GM19351 (cell line): ENCODE data around the gene RAB40B.

Source experiments
- ATAC-seq: cut with Tn5 transposase; IDR thresholded peaks from one replicate; pipeline ENCODE4 v1.9.1; 2021; ENCODE audit warnings: mild to moderate bottlenecking, moderate library complexity; ENCODE audit not compliant: unreplicated experiment

The RAB40B gene

GRCh38 chr17:82716203-82717010 is 17.9 kb upstream of the RAB40B start, which contains the start of gene FN3KRP:
TSS of gene FN3KRP (plus strand) at chr17:82716706. CDS start at chr17:82716756, 50 bp downstream.
- ATAC-seq: peak; percentile 74

GRCh38 chr17:82713071-82713723 is 14.7 kb upstream of the RAB40B start:
- ATAC-seq: no peak

- ATAC-seq: no peak
Measured at GRCh38 chr17:82710499-82711232, 12.2 kb upstream of the RAB40B start.

DNA sequence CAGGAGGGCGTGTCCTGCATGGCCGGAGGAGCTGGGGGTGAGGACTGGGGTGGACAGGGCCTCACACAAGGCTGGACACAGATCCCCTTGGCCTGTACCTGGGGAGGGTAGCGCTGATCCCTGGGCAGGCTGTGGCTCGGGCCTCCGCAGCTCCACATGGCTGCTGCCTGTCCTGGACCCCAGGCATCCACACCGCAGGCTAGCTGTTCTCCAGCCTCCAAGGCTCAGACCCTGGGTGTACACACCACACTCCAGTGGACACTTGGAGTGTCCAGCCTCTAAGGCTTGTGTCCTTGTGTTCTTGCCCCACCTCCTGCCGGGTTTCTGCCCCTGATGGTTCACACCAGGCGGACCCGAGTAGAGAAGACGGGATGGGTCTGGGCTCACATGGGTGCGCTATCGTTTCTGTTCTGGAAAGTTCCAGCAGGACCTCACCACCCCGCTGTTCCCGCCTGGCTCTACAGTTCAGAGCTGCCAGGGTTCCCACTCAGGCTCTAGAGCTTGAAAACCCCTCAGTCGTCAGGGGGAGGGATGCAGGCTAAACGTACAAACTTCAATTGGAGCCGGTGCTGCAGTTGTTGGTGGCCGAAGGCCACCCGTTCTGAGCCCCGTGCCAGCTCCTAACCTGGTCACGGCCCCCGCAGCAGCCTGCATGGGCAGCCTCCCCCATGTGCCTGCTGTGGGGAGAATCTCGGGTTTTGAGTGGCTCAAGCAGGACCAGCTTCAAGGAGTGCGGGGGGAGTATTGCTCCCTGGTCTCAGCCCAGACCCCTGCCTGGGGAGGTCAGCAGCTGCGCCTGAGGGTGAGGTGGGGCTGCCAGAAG is 11.4 kb upstream of the RAB40B start:
- ATAC-seq: no peak

DNA sequence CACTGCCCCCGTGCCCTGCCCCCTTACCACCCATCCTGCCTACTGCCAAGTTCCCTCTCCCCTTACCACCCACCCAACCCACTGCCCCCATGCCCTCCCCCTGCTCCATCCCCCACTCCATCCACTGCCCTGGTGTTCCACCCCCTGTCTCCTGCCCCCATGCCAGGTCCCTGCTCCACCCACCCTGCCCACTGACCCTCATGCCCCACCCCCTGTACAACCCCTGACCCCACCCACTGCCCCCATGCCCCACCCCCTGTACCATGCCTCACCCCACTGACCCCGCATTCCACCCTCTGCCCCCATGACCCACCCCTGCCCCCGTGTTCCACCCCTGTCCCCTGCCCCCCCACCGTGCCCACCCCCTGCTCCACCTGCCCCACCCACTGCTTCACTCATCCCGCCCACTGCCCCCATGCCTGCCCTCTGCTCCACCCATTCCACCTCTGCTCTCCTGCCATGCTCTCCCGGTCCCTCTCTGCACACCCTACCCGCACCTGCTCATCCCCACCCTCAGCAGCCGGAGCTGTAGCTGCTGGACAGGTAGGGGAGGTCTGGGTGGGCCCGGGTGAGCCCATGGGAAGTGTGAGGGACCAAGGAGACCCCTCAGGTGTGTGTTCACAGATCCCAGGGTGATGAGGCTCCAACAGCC is 10.7 kb upstream of the RAB40B start:
- no peak for ATAC-seq

DNA sequence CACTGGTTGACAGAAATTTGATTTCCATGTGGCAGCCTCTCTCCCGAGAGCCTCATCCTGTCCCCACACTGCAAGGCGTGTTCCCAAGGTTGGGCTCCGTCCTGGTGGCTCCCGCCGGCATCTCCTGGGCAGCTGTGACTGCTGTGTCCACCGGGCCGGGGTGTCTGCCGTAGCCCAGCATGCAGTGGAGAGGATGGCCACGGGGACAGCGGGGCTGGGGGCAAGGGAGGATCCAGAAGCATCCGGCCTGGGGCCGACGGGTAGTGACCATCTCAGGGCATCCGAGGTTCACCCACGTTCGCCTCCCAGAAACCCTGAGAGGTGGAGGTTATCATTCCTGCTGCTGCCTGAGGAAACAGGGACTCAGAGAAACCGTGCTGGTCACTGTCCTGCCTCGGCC is 7.3 kb upstream of the RAB40B start:
- no peak for ATAC-seq

GRCh38 chr17:82704886-82705285 is 6.4 kb upstream of the RAB40B start:
- ATAC-seq: no peak

- no peak for ATAC-seq
Measured at GRCh38 chr17:82703935-82704865, 5.7 kb upstream of the RAB40B start.

DNA sequence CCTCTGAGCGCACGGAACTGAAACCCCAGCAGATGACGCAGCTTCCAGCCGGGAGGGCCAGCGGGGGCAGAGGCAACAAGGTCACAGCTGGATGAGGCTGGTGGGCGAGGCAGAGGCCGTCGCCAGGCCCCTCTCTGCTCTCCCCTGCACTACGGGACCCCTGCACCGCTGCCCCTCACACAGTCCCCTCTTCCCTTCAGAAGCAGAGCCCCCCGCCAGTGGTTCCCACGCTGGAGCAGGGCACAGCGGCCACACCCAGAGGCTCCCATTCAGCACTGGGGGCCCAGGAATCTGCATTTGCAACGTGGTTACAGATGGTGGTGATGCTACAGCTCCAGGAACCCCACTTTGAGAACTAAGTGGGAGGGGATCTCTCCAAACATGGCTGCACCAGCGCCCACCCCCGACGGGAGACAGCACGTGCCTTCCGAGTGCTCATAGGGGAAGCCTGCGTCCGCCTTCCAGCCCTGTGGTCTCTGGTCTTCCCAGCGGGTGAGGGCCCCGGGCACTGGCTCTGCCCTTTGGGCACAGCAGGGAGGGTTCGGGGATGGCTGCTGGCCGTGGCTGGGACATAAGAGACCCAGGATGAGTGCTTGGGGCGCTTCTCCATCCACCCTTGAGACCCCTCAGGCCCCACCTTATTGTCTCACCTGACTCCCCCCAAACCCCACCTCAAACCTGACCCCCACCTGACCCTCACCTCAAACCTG is 4.7 kb upstream of the RAB40B start:
- no peak for ATAC-seq

DNA sequence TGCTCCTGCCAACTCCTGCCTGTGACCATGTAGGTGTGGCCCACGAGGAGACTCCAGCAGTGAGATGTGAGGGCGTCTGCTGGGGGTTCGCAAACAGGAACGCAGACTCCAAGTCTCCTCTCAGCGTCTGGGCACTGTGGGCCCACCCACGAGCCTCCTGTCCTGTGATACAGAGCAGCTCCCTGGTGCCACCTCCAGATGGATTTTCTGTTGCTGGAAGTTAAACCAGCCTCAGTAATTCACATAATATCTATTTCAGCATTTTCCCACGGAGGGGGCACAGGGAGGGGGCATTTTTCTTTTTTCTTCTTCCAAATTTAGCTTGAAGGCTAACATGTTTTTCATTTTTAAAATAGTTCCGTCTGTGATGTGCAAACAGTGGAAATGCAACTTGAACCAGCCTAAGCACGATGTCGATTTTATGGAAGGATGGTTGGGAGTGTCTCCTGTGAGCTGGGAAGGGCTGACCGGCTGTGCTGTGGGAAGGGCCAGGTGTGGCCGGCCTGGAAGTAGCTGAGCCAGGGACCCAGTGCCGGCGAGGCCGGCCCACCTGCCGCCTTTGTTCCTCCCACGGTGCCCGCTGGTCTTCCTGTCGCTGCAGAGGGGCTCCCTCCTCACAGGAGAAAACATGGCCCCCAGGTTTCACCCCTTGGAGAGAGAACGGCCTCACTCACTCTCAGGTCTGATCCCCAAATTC is 3.9 kb upstream of the RAB40B start:
- ATAC-seq: no peak

DNA sequence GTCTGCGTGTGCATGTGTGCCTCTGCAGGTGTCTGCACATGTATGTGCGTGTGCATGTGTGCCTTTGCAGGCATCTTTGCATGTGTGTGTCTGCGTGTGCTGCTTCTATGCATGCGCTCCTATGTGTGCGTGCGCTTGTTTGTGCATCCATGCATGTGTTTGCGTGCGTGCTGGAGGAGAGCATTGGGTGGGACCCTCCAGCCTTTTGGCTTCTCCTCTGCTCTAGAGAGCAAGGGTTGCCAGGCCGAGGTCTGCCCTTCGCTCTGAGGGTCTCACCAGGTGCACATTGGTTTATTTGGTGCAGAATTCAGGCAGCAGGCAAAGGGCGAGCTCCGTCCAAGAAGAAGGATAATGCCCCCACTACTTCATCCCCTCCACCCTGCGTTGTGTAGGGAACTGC is 1.1 kb upstream of the RAB40B start:
- no peak for ATAC-seq

GRCh38 chr17:82698974-82699442 is 510 bp upstream of the RAB40B start:
- ATAC-seq: no peak

DNA sequence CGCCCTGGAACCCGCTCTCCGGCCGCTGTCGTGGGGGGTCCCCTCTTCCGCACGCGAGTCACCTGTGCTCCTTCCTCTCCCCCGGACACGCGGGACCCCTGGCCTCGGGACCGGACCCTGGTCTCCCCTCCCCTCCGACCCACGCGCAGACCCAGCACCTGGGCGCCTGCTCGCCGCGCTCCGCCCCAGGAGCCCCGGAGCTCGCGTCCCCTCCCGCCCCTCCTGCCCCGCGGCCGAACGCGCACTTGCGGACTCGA is 762 bp downstream of the RAB40B start:
- ATAC-seq: no peak

DNA sequence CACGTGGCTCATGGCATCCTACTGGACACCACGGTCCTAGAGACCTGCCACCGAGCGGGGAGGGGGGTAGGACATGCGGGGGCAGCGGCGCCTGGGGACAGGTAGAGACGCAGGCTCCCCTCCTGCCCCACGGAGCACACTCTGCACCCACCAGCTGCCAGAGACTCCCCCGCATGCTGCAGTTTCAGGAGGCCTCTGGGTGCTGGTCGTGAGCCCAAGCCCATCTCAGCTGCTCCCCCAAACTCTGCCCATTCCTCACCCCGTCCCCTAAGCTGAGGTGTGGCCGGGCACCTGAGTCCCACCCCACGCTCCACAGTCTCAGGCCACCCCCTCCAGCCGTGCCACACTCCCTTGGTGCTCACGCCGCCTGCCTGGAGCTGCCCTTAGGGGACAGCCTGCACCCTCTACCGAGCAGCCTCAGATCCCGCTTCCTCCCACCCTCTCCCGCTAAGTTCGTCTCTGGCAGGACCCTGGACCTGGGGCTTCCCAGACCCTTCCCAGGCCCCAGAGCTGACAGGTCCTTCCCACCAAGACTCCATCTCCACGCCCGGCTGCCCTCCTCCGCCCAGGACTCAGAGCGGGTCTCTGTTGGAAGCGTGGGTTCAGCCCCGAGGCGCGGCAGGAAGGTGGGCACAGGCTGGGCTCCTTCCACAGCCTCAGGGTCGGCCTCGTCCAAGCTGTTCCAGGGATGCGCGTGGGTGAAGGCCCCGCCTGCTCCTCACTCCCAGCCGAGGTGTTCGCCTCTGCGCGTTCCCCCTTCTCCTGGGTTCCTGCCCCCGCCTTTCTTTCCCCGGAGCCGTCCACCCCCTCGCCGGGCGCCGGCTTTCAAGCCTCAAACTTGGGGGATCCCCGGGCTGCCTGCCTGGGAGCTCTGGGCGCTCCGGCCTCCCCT is 1.3 kb downstream of the RAB40B start:
- no peak for ATAC-seq

- no peak for ATAC-seq
Measured at GRCh38 chr17:82696259-82696658, 2.2 kb downstream of the RAB40B start.

DNA sequence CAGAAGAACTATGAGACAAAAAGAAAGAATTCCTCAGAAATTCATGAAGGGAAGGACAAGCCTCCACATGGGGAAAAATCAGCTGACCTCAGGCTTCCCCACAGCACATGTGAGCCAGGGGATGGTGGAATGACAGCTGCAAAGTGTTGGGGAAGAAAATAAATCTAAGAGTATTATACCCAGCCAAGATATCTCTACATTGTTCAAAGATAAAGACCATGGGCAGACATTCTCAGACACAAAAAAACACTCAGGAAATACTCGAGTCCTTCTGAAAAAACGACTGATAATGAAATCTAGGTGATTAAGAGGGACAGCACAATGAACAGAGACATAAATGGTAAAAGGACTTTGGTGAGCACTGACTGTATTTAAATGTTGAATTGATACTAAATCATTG is 3.9 kb downstream of the RAB40B start:
- ATAC-seq: no peak

DNA sequence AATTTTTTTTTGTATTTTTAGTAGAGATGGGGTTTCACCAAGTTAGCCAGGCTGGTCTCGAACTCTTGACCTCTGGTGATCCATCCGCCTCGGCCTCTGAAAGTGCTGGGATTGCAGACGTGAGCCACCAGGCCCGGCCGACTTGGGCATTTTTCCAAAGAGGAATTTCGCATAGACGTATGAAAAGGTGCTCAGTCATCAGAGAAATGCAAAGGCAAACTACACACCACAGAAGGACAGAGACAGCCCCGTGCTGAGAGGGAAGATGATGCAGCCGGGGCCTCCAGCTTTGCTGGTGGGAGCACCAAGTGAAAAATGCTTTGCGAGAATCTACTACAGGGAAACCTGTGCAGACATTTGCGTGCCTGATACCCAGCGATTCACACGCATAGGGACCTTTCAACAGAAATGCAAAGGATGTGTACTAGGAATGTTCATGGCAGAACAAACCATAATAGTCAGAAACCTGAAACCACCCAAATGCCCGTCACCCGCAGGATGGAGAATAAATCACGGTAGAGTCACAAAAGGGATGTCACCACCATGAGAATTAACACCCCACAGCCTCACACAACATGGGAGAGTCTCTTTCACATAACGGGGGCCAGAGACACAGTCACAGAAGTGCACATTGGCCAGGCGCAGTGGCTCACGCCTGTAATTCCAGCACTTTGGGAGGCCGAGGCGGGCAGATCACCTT is 5.2 kb downstream of the RAB40B start:
- ATAC-seq: no peak
